ENCODE data around the gene ENOX1.

DNA sequence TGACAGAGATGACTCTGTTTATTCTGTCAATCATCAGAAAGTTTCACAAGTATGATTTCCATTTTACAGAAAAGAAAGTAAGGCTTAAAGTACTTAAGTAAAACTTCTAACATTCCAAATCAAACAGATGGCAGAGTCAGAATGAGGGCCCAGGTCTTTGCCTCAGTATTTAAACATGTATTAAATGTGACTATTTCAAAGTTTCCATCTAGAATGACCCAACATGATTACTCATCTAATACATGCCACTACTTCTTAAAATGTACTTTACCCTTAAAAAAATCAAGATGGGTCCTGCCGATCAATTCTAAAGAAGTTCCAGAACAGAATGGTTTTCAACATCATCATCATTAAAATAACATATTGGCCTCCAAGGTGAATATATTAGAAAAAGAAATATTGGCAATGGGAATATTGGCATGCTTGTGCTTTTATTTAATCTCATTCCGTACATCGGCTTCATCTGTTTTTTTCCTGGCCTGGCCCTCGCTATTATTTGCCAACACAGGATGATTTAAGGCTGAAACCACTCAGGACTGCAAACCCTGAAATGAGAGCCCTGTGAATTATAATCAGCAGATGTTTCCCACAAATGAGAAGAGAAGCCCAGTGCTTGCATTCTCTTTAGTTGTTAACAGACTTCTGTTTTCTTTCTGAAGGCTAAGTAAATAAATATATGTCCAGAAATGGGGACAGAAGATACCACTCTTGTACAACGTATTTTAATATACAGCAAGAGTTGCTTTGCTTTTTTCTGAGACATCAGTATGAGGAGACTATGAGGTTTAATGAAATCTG is 423.4 kb downstream of the ENOX1 start:
- no peak for TF ChIP-seq POLR2A (IDR thresholded peaks at IDR 0.05)
- TF ChIP-seq, protein P1, sequence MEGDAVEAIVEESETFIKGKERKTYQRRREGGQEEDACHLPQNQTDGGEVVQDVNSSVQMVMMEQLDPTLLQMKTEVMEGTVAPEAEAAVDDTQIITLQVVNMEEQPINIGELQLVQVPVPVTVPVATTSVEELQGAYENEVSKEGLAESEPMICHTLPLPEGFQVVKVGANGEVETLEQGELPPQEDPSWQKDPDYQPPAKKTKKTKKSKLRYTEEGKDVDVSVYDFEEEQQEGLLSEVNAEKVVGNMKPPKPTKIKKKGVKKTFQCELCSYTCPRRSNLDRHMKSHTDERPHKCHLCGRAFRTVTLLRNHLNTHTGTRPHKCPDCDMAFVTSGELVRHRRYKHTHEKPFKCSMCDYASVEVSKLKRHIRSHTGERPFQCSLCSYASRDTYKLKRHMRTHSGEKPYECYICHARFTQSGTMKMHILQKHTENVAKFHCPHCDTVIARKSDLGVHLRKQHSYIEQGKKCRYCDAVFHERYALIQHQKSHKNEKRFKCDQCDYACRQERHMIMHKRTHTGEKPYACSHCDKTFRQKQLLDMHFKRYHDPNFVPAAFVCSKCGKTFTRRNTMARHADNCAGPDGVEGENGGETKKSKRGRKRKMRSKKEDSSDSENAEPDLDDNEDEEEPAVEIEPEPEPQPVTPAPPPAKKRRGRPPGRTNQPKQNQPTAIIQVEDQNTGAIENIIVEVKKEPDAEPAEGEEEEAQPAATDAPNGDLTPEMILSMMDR (IDR thresholded peaks at IDR 0.05): no peak
